Fibroblast of the aortic adventitia (primary cell): ENCODE data around the gene SV2C. TPM values are rescaled to one million over a fixed set of nuclear protein-coding genes. Genes with fewer than 3 reads are reported as not detected.
"Not testable (repeated sequence)": the region's sequence is repeated elsewhere in the genome, so short reads cannot be mapped to it uniquely, and the experiment has no call there.

Source experiments
- DNase-seq: peaks from one replicate; pipeline ENCODE4 v3.0.0-alpha.2; 2010; ENCODE audit warnings: low read depth
- H3K4me3 ChIP-seq: 2 replicates; pipeline ENCODE4 v1.5.1; 2011; ENCODE audit warnings: low read depth, mild to moderate bottlenecking, control low read depth, low read length, moderate library complexity
- total RNA-seq: library from RNA; depleted of rRNA; stranded (reverse); fragments of >200 nt; gene quantifications from 2 replicates; pipeline ENCODE4 v1.2.3, GENCODE V29; 2012; ENCODE audit warnings: low replicate concordance
- TF ChIP-seq, protein P1 (sequence below): IDR thresholded peaks from 2 replicates; pipeline ENCODE4 v1.5.1; 2011; ENCODE audit warnings: mild to moderate bottlenecking, low read length, control low read depth, inconsistent platforms; ENCODE audit not compliant: insufficient read depth

The SV2C gene
- total RNA-seq, 1 donor: not detected

DNA sequence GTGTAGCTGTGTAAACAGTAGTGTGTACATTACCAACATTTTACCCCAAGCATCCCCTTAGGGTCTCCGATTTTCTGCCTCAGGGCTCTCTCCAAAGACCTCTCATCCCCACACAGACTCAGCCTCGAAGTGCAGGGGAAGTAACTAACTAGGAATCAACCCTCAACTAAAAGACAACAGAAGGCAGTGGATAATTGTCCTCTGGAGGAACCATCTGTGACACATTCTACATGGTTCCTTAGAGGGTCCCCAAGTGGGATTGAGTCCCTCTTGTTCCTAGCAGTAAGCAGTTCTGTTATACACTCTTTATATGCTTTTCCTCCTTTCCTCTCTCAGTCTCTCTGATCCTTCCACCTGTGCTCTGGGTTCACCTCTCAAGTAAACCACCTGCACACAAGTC, 157.2 kb downstream of the SV2C start:
- DNase-seq: no peak
- TF ChIP-seq, protein P1, sequence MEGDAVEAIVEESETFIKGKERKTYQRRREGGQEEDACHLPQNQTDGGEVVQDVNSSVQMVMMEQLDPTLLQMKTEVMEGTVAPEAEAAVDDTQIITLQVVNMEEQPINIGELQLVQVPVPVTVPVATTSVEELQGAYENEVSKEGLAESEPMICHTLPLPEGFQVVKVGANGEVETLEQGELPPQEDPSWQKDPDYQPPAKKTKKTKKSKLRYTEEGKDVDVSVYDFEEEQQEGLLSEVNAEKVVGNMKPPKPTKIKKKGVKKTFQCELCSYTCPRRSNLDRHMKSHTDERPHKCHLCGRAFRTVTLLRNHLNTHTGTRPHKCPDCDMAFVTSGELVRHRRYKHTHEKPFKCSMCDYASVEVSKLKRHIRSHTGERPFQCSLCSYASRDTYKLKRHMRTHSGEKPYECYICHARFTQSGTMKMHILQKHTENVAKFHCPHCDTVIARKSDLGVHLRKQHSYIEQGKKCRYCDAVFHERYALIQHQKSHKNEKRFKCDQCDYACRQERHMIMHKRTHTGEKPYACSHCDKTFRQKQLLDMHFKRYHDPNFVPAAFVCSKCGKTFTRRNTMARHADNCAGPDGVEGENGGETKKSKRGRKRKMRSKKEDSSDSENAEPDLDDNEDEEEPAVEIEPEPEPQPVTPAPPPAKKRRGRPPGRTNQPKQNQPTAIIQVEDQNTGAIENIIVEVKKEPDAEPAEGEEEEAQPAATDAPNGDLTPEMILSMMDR: no peak
- H3K4me3 ChIP-seq: no peak overlapping the region

DNA sequence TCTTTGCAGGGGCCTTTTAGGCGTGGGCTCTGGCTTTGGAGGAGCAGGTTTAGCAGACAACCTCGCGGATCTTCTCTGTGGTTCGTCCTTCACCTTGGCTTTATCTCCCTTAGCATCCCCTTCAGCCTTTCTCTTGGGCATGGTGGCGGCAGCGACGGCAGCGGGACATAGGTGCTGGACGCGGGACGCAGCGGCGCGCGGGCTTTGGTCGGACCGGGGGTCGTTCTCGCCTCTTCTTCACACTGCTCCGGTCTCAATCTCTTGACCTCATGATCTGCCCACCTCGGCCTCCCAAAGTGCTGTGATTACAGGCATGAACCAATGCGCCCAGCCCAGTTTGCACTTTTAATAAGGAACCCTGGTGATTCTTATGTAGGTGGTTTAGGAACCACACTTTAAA, 159.0 kb downstream of the SV2C start:
- H3K4me3 ChIP-seq, DNase-seq: not testable (repeated sequence)

DNA sequence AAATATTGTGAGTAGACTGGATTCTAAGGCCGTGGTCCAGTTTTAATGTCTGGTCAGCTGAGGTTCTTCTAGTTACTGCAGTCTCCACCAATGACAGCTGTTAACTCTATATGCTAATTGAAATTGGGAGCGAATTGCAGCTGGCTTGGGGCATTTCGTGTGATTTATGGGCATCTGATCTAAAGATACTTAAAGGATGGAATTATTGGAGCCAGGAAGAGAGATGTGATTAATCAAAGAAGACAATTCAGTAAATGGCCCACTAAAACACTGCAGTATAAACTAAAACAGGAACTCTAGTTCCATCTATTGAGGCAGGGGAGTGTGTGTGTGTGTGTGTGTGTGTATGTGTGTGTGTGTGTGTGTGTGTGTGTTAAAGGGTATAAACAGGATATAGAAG, 162.4 kb downstream of the SV2C start:
- no peak for DNase-seq
- H3K4me3 ChIP-seq: no peak overlapping the region
- TF ChIP-seq, protein P1: no peak

DNA sequence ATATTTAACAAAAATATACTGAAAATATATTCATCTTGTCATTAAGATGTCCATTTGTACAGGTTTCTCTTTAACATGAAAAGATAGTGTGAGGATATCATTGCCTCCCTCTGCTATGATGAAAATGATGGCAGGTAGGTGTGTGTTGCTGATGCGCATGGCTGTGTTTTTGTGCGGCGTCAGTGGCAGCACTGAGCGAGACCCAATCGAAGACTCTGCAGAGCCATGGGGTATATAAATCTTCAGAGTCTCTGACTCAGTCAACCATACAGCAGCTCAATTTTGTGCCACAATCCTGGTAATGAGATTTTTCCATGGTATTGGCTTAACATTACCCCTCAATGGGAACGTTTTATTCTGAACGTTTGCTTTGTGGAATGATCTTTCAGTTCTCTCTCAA, 166.4 kb downstream of the SV2C start:
- TF ChIP-seq, protein P1: no peak
- no peak overlapping the region for H3K4me3 ChIP-seq
- DNase-seq: no peak

DNA sequence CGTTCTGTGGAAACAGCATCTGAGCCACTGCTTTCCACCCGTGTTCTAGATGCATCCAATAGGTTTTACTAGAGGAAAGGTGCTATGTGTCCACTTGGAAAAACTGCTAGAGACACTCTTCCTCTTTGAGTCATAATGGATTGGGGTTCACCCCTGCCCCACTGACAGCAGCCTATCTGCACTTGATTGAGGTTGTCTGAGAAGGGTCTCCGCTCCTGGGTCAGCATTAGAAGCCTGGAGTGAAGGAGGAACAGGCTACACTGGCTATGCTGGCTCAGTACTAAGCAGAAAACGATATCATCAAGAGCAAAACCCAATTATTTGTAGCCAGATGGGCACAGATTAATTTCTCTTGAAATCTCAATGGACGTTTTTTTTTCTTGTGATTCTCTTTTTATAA, 167.3 kb downstream of the SV2C start:
- TF ChIP-seq, protein P1: no peak
- no peak overlapping the region for H3K4me3 ChIP-seq
- DNase-seq: no peak

DNA sequence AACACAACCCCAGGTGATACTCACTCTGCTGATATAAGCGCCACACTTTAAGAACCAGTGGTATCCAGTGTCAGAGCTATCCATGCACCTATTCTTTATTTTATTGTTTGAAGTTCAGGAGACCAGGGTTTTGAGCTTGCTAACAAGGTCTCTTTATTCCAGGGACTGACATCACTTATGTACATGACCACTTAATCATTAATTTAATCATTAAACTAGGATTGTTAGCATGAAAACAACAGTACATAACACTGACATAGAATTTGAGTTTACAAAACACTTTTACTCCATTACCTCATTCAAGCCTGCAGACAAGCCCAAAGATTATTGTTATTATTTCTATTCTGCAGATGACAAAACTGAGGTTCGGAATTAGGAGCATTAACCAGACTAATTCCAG, 168.5 kb downstream of the SV2C start:
- no peak overlapping the region for H3K4me3 ChIP-seq
- no peak for DNase-seq
- TF ChIP-seq, protein P1: no peak

DNA sequence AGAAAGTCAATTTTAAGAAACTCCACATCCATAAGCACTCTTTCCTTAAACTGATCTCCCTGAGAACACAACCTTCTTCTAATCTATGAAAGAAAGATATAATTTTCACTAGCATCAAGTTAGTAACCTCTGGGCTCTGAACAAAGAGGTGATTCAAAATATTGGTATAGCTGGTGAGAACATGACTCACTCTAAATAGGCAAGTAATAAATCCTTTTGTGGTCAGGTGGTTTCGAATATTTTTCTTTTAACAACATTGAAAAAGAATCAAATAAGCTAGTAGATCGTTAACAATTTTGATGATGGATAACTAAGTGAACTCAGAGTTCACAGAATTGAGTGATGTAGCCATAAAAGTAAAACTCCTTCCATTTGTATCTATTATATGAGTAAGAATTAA, 169.3 kb downstream of the SV2C start:
- TF ChIP-seq, protein P1: no peak
- DNase-seq: no peak
- H3K4me3 ChIP-seq: no peak overlapping the region
